ENCODE measurements around the gene PUS3. TPM values are rescaled to one million over a fixed set of nuclear protein-coding genes. Genes with fewer than 3 reads are reported as not detected.

Gene PUS3
- total and polyA plus RNA-seq, 2 experiments from 2014 or later, result 8.3 to 10.7 TPM

DNA sequence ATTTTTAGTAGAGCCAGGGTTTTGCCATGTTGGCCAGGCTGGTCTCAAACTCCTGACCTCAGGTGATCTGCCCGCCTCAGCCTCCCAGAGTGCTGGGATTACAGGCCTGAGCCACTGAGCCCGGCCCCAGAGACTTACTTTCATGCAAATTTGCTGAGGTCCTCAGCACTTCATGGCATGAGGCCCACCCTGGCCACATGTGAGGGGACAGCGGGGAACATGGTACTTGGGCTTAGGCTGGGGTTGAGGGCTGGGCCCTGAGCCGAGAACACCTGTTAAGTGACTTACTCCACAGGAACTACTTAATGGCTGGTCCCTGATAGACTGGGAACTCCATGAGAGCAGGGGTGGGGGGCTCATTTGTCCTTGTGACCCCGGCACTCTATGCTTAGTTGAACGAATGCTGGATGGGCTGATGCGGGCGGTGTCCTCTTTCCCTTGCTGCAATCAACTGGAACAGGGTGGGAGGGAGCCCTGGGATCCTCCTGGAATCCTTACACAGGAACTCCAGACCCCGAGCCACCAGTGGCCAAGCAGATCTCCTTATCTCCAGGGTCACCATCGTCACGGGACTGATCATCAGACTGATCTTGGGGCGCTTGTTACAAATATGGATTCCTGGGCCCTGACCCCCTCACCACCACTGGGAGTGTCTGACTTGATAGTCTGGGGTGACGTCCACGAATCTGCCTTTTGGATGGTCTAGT is 43.9 kb upstream of the PUS3 start:
- 72 to 77% methylated on average over 14 of the region's 14 CpGs for WGBS, 2 experiments (ENCODE audit: low coverage in 1 of 2, low lambda C conversion rate in 2 of 2, missing lambda C conversion rate in 2 of 2)
- Histone ChIP-seq H3K9me3 (ENCODE audit: low read depth) (no peaks in the 10 kb centered on the region), H3K79me2 (ENCODE audit: insufficient read depth) (no peaks in the 10 kb centered on the region), H3K4me3 (no peak overlapping the region), H3K9me2 (ENCODE audit: insufficient read depth) (no peaks in the 10 kb centered on the region), H2AFZ (no peak overlapping the region), H3K27me3 (replicated peaks; ENCODE audit: insufficient read depth) (peaks cover under 1% of the 10 kb centered on the region; the same call in 1 of the 2 replicates), H3F3A (ENCODE audit: insufficient read depth) (no peaks in the 10 kb centered on the region), H3K9ac (no peak overlapping the region), H3K27ac (no peak overlapping the region), H4K20me1 (ENCODE audit: insufficient read depth) (no peaks in the 10 kb centered on the region), H3K36me3 (ENCODE audit: low read depth) (no peaks in the 10 kb centered on the region), H3K4me1 (ENCODE audit: insufficient read depth) (peaks cover 3% of the 10 kb centered on the region; the same call in 1 of the 2 replicates), H3K4me2 (ENCODE audit: unreplicated experiment) (no peak overlapping the region)
- TF ChIP-seq EZH2 (IDR thresholded peaks at IDR 0.05; ENCODE audit: insufficient read depth, poor library complexity, severe bottlenecking), result no peak
- no peak for TF ChIP-seq EZH2phosphoT487 (IDR thresholded peaks at IDR 0.05; ENCODE audit: insufficient read depth, low read depth)
- DNase-seq, result no peak
- in situ Hi-C loops (cut with MboI), result no loop called here

DNA sequence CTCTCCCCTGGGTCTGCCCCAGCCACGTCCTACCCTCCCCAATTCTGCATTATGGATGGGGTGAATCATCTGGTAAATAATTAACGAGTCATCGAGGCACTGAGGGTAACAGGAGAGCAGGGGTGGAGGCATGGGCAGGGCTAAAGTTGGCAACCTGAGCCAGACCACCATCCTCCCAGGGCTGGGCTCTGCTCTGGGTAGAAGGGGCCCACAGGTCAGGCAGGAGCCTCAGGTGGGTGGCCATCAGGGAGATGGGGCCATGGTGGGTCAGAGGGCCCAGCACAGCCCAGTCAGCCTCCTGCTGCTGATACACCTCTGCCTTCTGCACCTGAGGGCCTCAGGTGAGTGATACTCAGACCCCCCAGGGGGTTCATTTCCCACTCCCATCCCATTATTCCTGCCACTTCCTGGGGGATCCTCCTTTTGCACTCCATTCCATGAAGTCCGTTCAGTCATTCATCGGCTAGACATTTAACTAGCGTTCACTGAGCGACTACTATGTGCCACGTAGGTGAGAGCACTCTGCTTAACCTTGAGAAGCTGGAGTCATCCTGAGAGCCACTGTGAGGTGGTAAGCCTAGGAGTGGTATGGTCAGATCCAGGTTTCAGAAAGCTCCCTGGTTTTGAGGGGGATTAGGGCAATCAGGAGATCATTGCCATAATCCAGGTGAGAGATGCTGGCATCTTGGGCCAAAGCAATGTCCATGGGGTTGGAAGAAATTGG is 43.0 kb upstream of the PUS3 start, which contains the start of gene VSIG10L2:
Gene VSIG10L2, plus strand, starts transcription at position 248 of the 724 bp plus-strand sequence. Its CDS starts 12 bp downstream, at position 260.
- no peak for DNase-seq
- H3K9me2 ChIP-seq (ENCODE audit: insufficient read depth), result no peaks in the 10 kb centered on the region
- in situ Hi-C loops (cut with MboI), result no loop called here
- no peaks in the 10 kb centered on the region for H4K20me1 ChIP-seq (ENCODE audit: insufficient read depth)
- H3K79me2 ChIP-seq (ENCODE audit: insufficient read depth), result no peaks in the 10 kb centered on the region
- H3K27me3 ChIP-seq (replicated peaks; ENCODE audit: insufficient read depth), result no peaks in the 10 kb centered on the region; the same call in 1 of the 2 replicates
- no peaks in the 10 kb centered on the region for H3F3A ChIP-seq (ENCODE audit: insufficient read depth)
- H3K9me3 ChIP-seq (ENCODE audit: low read depth), result no peaks in the 10 kb centered on the region
- no peak within 1 kb of the TSS for H3K4me3 ChIP-seq
- no peak within 1 kb of the TSS for H2AFZ ChIP-seq
- H3K36me3 ChIP-seq (ENCODE audit: low read depth), result no peaks in the 10 kb centered on the region
- TF ChIP-seq EZH2 (IDR thresholded peaks at IDR 0.05; ENCODE audit: insufficient read depth, poor library complexity, severe bottlenecking) (no peak), EZH2phosphoT487 (IDR thresholded peaks at IDR 0.05; ENCODE audit: insufficient read depth, low read depth) (no peak)
- H3K27ac ChIP-seq, result no peak within 1 kb of the TSS
- no peak within 1 kb of the TSS for H3K9ac ChIP-seq
- no peaks in the 10 kb centered on the region for H3K4me1 ChIP-seq (ENCODE audit: insufficient read depth)
- no peak within 1 kb of the TSS for H3K4me2 ChIP-seq (ENCODE audit: unreplicated experiment)
- 57 to 61% methylated on average over 8 of the region's 8 CpGs for WGBS, 2 experiments (ENCODE audit: low coverage in 1 of 2, low lambda C conversion rate in 2 of 2, missing lambda C conversion rate in 2 of 2)

DNA sequence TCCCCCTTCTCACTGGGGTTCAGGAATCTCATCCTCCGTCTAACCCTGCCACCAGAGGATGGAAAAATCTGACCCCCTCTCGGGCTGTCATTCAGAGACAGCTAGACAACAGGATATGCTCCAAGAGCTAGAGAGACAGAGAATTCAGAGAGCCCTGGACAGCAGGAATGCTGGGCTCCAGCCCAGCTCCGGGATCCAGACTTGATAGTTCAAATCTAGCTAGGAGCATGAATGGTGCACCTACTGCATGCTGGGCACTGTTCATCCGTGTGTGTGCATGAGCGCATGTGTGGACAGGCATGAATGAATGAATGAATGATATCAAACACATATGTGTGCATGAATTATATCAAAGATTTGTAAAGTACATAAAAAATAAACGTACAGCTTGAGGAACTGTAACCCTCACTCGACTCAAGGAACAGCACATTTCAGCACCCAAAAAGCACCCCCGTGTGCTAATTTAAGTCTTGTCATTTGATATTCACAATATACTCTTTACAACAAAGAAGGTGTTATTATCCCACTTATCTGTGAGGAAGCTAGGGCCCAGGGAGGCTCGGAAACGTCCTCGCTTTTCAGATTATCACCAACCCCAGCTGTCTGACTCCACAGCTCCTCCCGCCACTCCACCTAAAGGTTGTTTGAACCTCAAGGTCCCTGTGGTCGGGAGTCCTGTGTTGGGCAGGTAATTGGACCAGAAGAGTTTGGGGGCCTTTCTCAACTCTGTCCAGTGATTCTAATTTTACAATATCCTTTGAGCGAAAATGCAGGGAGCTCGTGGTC is 42.2 kb upstream of the PUS3 start:
- no peaks in the 10 kb centered on the region for H3F3A ChIP-seq (ENCODE audit: insufficient read depth)
- no peaks in the 10 kb centered on the region for H3K36me3 ChIP-seq (ENCODE audit: low read depth)
- H3K27me3 ChIP-seq (replicated peaks; ENCODE audit: insufficient read depth), result no peaks in the 10 kb centered on the region; the same call in 1 of the 2 replicates
- TF ChIP-seq EZH2 (IDR thresholded peaks at IDR 0.05; ENCODE audit: insufficient read depth, poor library complexity, severe bottlenecking) (no peak), EZH2phosphoT487 (IDR thresholded peaks at IDR 0.05; ENCODE audit: insufficient read depth, low read depth) (no peak)
- no peak overlapping the region for H3K9ac ChIP-seq
- no peak for DNase-seq
- no peak overlapping the region for H2AFZ ChIP-seq
- no peaks in the 10 kb centered on the region for H3K4me1 ChIP-seq (ENCODE audit: insufficient read depth)
- no peaks in the 10 kb centered on the region for H3K79me2 ChIP-seq (ENCODE audit: insufficient read depth)
- H4K20me1 ChIP-seq (ENCODE audit: insufficient read depth), result no peaks in the 10 kb centered on the region
- in situ Hi-C loops (cut with MboI), result no loop called here
- H3K4me3 ChIP-seq, result no peak overlapping the region
- no peaks in the 10 kb centered on the region for H3K9me3 ChIP-seq (ENCODE audit: low read depth)
- 67 to 70% methylated on average over 15 of the region's 15 CpGs for WGBS, 2 experiments (ENCODE audit: low coverage in 1 of 2, low lambda C conversion rate in 2 of 2, missing lambda C conversion rate in 2 of 2)
- H3K9me2 ChIP-seq (ENCODE audit: insufficient read depth), result no peaks in the 10 kb centered on the region
- H3K27ac ChIP-seq, result no peak overlapping the region
- H3K4me2 ChIP-seq (ENCODE audit: unreplicated experiment), result no peak overlapping the region

DNA sequence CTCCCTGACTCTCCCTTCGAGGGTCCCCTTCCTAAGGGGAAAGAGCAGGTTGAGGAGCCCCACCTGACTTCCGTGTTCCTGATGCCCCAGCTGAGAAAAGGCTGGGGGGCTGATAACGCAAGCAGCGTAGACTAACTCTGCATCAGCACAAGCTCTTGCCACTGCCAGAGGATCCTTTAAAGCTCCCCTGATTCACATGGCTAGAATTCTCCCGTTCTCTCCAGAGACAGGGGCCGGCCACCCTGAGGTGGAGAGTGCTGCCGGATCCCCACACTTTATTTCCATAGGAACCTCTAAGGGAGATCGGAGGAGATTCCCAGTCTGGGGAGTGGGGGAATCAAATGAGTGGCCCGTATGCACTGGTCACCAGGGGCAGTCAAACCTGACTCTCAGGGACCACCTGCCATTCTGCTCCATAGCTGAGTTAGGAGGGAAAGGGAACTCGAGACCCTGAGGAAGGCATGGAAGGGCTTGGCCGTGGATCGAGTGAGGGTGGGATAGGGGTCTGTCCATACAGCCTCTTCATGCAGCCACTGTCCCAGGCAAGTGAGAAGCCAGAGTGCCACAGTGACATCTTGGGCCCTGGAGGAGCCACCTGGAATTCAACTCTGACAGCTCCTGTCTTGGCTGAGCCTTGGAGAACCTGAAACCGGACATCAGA is 41.5 kb upstream of the PUS3 start:
- Histone ChIP-seq H3F3A (ENCODE audit: insufficient read depth) (no peaks in the 10 kb centered on the region), H2AFZ (no peak overlapping the region), H3K79me2 (ENCODE audit: insufficient read depth) (no peaks in the 10 kb centered on the region), H3K27ac (no peak overlapping the region), H3K4me2 (ENCODE audit: unreplicated experiment) (no peak overlapping the region), H3K9ac (no peak overlapping the region), H3K9me3 (ENCODE audit: low read depth) (no peaks in the 10 kb centered on the region), H3K36me3 (ENCODE audit: low read depth) (no peaks in the 10 kb centered on the region), H3K27me3 (replicated peaks; ENCODE audit: insufficient read depth) (no peaks in the 10 kb centered on the region; the same call in 1 of the 2 replicates), H3K4me3 (no peak overlapping the region), H3K4me1 (ENCODE audit: insufficient read depth) (no peaks in the 10 kb centered on the region), H4K20me1 (ENCODE audit: insufficient read depth) (no peaks in the 10 kb centered on the region), H3K9me2 (ENCODE audit: insufficient read depth) (no peaks in the 10 kb centered on the region)
- in situ Hi-C loops (cut with MboI), result no loop called here
- no peak for DNase-seq
- WGBS, 2 experiments (ENCODE audit: low coverage in 1 of 2, low lambda C conversion rate in 2 of 2, missing lambda C conversion rate in 2 of 2), result 72 to 75% methylated on average over 13 of the region's 13 CpGs
- TF ChIP-seq EZH2phosphoT487 (IDR thresholded peaks at IDR 0.05; ENCODE audit: insufficient read depth, low read depth) (no peak), EZH2 (IDR thresholded peaks at IDR 0.05; ENCODE audit: insufficient read depth, poor library complexity, severe bottlenecking) (no peak)

Data from GM23248 (cell line).